Stimulated activated CD4-positive, alpha-beta T cell treated with anti-CD3 and anti-CD28 coated beads, Interleukin-15, amount 100 ng/mL, for 48 hours (primary cell): ENCODE measurements around the gene CBLC.
"Not testable (repeated sequence)": the region's sequence is repeated elsewhere in the genome, so short reads cannot be mapped to it uniquely, and the experiment has no call there.

Experiments
- DNase-seq, 2 donors: peaks; one replicate each; pipeline ENCODE4 v3.0.0-alpha.2; 2020; ENCODE audit warnings: low read depth in 2 of 2

The CBLC gene

DNA sequence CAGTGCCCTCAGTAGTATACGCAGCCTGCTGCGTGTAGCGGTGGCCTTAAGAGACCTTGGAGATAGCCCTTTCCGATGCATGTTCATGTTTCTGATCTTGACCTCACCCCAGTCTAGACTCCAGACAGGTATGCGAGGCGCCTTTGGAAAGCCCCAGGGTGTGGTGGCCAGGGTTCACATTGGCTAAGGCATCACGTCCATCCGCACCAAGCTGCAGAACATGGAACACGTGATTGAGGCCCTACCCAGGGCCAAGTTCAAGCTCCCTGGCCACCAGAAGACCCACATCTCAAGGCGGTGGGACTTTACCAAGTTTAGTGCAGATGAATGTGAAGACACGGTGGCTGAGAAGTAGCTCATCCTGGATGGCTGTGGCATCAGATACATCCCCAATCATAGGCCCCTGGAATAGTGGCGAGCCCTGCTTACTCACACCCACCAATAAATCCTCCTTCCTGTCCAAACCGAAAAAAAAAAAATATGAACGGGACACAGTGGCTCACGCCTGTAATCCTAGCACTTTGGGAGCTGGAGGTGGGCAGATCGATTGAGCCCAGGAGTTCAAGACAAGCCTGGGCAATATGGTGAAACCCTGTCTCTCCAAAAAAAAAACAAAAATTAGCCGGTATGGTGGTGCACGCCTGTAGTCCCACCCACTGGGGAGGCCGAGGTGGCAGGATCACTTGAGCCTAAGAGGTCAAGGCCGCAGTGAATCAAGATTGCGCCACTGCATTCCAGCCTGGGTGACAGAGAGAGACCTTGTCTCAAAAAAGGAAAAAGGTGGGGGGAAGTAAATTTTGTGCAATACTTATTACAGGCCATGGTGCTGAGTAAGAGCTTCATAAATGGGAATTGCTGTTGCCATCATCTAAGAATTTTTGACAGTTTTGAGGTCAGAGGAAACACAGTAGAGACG is 12.4 kb upstream of the CBLC start:
- no peak for DNase-seq

DNA sequence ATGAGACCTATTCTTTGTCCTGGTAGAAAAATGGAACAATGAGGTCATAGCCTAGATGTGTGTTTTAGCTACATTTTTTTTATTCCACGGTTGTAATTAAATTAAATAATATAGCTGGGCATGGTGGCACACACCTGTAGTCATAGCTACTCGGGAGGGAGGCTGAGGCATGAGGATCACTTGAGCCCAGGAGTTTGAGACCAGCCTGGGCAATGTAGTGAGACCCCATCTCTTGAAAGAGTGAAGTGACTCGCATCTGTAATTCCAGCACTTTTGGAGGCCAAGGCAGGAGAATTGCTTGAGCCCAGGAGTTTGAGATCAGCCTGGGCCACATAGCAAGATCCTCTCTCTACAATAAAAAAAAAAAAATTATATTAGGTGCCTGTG is 11.7 kb upstream of the CBLC start:
- DNase-seq: no peak

DNA sequence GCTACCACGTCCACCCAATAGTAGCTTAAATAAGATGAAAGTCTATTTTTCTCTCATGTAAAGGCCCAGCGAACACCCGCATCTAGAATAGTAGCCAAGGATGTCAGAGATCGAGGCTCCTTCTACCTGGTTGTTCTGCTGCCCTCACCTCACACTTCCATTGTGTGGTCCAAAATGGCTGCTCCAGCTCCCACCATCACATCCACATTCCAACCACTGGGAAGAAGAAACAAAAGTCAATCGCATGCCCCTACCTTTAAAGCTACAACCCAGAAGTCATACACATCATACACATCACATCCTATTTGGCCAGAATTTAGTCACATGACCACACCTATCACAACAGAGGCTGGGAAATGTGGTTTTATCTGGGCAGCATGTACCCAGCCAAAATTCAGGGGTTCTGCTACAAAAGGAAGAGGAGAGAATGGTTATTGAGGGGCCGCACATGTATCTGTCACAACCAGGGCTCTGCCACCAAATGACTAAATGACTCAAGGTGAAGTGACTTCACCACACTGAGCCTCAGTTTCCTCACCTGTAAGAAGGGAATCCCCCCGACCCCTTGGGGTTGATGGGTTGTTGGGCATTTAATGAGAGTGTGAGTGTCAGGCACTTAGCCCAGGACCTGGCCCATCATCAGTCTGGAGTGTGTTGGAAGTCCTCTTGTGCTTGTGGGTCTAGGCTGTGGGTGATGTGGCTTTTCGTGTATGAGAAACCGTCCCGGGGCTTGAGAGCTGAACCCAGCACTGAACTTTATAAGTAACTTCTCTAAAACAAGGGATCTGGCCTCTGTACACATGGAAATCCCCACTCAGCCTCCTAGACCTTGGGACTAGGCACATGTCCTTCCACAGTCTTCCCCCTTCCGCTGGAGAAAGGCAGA is 10.2 kb upstream of the CBLC start:
- no peak for DNase-seq

DNA sequence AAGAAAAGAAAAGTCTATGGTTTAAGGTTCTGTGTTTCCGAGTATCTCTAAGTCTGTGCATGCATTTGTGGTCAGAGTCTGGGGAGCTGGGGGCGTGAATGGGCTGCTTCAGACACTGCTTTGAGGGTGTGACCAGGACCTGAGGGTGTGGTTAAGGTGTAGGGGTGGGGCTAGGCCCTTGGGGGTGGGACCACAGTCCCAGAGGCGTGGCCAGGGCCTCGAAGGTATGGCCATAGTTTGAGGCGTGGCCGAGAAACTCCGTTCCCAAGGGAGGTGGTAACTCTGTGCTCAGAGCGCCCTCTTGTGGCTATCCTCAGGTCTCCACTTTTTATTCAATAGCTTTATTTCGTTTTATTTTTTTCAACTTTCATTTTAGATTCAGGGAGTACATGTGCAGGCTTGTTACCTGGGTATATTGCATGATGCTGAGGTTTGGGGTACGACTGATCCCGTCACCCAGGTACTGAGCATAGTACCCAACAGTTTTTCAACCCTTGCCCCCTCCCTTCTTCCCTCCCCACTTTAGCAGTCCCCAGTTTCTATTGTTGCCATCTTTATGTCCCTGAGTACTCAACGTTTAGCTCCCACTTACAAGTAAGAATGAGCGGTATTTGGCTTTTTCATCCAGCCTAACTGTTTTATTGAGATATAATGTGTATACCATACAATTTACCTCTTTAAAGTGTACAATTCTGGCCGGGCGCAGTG is 7.0 kb upstream of the CBLC start:
- DNase-seq: peak; percentile 96 to 98

DNA sequence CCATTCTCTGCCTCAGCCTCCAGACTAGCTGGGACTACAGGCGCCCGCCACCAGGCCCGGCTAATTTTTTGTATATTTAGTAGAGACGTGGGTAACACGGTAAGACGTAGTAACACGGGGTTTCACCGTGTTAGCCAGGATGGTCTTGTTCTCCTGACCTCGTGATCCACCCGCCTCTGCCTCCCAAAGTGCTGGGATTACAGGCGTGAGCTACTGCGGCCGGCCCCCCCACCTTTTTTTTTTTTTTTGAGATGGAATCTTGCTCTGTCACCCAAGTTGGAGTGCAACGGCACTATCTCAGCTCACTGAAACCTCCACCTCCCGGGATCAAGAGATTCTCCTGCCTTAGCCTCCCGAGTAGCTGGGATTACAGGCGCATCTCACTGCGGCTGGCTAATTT is 5.5 kb upstream of the CBLC start:
- DNase-seq: not testable (repeated sequence)

DNA sequence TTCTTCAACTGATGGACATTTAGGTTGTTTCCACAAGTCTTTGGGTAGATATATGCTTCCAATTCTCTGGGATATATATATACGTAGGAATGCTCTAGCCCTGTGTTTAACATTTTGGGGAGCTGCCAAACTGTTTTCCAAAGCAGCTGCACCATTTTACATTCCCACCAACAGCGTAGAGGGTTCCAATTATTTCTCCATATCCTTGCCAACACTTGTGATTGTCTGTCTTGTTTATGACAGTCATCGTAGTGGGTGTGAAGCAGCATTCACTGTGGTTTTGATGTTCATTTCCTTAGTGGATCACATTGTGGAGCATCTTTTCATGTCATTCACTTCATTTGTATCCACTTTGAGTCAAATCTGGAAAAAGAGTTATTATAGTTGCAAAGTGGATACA is 4.7 kb upstream of the CBLC start:
- no peak for DNase-seq

DNA sequence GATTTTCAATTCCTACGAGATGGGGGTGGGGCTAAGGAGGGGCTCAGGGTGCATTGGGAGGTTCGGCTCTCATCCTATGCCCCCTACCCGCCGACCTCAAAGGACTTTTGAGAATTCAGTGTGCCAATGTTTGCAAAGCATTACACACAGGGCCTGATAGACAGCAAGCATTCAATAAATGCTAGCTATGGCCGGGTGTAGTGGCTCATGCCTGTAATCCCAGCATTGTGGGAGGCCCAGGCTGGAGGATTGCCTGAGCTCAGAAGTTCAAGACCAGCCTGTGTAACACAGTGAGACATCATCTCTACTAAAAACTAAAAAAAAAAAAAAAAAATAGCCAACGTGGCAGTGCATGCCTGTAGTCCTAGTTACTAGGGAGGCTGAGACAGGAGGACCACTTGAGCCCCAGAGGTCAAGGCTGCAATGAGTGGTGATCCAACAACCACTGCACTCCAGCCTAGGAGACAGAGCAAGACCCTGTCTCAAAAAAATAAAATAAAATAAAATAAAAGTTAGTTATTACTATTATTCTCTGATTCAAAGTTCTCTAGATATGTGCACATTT is 1.9 kb upstream of the CBLC start:
- DNase-seq: no peak

DNA sequence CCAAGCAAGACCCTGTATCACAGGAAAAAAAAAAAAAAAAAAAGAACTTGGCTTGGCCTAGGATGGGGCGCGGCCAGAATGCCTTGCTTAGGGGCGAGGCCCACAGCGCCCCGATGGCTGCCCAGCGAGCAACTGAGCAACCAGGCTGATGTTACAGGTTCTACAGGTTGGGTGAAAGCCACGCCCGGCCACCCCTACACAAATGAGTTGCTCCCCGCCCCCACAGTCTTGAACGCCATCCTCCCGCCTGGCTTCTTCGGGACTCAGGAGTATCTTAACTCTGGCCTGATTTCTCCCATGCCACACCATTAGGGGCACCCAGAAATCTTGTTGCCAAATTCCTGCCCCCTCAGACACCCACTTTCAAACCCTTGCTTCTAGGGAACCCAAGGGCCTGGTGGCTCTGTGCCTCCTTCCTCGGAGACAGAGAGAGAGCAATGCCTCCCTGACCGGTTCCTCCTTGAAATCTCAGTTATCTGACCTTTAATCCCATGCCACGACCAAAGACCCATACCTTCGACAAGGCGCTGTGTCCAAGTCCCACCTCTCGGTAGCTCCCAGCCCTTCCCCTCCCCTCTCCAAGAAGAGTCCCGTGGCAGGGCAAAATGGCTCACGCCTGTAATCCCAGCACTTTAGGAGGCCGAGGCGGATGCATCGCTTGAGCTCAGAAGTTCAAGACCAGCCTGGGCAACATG is 1.1 kb upstream of the CBLC start:
- DNase-seq: no peak

DNA sequence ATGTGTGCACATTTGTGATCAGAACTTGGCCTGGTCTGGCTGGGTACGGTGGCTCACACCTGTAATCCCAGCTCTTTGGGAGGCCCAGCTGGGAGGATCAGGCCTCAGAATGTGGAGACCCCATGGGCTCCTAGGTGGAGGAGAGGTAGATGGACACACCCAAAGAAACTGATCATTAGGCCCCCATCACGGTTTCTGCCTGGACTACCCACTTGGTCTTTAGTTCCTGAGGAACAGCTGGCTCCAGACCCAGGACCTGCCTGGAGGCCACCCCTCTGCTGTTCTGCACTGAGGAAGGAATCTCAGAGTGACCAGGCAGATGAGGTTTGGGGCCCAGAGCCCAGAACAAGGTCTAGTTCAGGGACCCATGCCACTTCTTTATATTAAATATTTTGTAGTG is 1.5 kb downstream of the CBLC start:
- no peak for DNase-seq

DNA sequence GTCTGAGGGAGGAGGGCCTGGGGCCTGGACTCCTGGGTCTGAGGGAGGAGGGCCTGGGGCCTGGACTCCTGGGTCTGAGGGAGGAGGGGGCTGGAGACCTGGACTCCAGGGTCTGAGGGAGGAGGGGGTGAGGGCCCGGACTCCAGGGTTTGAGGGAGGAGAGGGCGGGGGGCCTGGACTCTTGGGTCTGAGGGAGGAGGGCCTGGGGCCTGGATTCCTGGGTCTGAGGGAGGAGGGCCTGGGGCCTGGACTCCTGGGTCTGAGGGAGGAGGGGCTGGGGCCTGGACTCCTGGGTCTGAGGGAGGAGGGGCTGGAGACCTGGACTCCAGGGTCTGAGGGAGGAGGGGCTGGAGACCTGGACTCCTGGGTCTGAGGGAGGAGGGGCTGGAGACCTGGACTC is 4.0 kb downstream of the CBLC start:
- not testable (repeated sequence) for DNase-seq

DNA sequence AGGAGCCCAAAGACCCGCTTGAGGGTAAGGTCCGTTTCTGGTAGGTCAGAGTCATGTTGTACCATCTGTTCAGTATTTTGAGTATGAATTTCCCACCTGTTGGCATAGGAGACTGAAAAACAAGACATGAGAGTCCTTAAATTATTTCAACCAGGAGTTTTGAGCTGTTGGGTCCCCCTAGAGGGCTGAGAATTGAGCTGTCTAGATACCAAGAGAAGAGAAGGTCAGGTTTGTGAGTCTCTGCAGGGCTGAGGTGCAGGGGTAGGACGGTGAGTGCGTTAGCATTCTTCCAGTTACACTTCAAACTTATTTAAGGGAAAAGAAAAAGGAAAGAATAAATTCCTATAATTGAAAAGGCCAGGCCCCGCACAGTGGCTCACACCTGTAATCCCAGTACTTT is 5.0 kb downstream of the CBLC start:
- DNase-seq: no peak

DNA sequence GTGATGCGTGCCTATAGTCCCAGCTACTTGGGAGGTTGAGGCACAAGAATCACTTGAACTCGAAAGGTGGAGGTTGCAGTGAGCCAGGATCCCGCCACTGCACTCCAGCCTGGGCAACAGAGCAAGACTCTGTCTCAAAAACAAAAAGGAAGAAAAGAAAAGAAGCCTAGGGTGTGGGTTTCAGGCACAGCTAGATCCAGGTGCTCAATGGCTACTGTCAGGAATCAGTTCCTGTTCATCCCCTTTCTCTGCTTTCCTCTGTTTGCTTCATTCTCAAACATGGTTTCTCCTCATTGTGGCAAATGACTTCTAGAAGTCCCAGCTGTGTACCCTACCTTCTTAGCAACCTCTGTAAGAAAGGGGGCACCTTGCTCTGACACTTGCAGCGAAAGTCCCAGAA is 5.9 kb downstream of the CBLC start:
- DNase-seq: no peak

DNA sequence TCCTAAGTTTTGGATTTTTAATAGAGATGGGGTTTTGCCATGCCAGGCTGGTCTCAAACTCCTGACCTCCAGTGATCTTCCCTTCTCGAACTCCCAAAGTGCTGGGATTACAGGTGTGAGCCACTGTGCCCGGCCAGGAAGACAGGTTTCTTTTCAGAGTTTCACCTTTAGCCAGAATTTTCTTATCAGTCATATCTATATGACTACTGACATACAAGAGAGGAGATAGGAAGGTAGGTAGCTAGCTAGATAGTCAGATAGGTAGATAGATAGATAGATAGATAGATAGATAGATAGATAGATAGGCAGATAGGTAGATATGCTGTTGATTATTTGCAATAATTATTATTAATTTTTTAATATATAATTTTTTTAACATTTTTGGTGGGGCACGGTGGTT is 7.6 kb downstream of the CBLC start:
- no peak for DNase-seq

DNA sequence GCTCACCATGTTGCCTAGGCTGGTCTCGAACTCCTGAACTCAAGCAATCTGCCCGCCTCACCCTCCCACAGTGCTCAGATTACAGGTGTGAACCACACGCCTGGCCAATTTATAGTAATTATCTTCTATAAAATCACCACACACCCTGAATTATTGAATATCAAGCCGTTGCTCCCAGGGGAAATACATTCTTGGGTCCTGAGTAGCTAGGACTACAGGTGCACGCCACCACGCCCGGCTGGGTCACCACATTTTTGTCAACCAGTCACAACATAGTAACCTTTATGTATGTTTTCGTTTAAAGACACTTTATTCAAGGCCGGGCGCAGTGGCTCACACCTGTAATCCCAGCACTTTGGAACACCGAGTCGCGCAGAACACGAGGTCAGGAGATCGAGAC is 8.3 kb downstream of the CBLC start:
- DNase-seq: no peak

DNA sequence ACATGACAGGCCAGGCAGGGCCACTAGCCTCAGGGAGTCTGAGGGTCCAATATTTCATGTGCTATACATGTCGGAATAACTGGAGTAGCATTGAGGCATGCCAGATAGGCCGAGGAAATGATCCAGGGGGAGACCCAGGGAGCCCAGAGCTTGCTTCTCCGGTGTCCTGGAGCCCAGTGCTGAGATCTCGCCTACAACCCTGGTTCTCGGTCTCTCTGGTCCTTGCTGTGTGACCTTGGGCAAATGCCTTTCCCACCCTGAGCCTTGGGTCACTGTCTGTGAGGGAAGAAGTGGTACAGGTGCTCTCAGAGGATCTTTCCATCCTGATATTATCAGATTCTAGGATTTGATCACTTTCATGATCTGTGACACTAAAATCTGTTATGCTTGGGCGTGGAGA is 11.3 kb downstream of the CBLC start:
- no peak for DNase-seq

DNA sequence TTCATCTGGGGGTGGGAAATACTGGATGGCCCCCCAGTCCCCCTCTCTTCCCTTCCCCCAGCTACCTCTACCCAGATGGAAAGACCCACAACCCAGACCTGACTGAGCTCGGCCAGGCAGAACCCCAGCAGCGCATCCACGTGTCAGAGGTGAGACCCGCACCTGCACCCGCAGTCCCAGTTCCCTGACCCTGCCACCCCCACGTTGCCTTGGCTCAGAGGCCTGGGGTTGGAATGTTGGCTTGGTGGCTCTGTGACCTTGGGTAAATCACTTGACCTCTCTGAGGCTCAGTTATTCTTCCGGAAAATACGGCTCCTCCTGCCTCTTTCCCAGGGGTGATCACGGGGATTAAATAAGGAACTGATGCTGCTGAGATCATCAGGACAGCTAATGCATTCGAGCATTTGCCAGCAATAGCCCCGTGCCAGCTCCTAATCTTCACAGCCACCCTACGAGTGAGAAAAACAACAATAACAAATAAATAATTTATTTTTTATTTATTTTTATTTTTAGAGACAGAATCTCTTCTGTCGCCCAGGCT is 12.3 kb downstream of the CBLC start:
- DNase-seq: no peak

DNA sequence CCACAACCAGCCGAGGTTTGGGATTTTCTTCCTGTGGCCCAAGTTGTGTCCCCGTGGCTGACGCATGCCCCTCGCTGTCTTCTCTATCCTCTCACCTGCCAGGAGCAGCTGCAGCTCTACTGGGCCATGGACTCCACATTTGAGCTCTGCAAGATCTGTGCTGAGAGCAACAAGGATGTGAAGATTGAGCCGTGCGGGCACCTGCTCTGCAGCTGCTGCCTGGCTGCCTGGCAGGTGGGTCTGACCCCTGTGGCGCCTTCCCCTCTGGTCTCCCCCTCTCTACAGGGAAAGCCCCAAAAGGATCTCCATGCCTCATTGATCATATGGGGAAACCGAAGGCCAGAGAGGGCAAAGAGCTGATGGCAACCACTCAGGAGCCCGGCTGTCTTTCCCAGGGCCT is 14.6 kb downstream of the CBLC start:
- no peak for DNase-seq

DNA sequence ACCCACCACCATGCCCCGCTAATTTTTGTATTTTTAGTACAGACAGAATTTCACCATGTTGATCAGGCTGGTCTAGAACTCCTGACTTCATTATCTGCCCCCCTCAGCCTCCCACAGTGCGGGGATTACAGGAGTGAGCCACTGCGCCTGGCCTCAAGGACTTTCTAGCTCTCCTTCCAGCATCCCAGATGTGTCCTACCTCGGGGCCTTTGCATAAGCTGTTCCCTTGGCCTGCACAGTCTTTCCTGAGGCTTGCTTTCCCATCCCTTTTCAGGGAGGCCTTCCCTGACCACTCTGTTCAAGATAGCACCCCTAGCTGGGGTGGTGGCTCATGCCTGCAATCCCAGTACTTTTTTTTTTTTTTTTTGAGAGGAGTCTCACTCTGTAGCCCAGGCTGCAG is 16.9 kb downstream of the CBLC start:
- no peak for DNase-seq

DNA sequence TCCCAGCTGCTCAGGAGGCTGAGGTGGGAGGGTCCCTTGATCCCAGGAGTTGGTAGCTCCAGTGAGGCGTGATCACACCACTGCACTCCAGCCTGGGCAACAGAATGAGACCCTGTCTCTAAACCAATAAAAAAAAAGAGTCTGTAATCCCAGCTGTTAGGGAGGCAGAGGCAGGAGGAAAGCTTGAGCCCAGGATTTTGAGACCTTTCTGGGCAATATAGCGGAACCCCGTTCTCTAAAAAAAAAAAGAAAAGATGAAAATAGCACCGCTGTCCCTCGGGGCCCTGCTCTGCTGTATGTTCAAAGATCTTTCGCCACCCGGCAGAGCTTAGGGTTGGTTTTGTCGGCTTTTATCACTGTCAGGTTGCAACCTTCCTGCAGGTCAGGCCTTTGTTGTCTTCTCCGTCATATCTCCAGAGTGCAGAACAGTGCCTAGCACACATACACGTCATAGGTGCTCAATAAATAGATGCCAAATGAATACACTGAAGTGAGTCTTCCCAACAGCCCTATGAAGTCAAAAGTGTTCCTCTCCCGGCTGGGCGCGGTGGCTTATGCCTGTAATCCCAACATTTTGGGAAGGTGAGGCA is 17.8 kb downstream of the CBLC start:
- no peak for DNase-seq

DNA sequence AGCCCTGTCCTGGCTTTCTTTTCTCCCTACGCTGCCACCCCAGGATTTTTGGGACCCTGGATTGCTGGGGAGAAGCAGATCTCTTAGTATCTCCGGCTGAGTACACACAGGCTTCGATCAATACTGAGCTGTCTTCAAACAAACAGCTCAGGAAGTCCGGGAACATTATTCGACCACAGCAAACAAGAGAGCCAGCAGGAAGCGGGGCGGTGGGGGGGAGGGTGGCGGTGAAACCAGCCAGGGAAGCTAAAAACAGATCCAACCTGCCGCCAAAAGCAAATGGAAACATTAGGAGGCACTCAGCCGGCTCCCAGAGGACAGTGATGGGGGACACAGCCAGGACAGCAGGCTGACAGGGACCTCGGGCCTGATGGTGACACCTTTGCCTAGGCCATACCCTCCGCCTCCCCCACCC is 19.0 kb downstream of the CBLC start:
- no peak for DNase-seq
